ENCODE results near the gene NFATC1. TPM values are rescaled to one million over a fixed set of nuclear protein-coding genes. Genes with fewer than 3 reads are reported as not detected.

Gene NFATC1
- total RNA-seq, 1 donor from 2014 or later, result 21.9 TPM

DNA sequence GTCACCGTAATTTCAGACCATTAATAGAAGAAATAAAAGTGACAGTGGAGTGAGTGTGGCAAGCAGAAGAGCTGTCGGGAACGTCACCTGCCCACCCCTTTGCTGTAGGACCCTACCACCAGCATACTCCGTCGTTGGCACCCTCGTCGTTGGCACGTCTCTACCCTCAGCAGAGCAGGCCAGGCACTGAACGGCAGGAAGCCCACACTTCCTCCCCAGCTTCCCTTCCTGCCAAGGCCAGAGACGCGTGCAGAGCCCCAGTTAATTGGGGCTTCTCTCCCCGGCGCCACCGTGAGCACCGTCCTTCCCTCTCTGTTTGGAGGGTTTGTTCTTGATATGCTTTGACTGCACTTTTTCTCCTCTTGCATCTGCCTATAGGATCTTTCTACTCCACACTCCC lies 27.0 kb upstream of the NFATC1 start:
- intact Hi-C loops (cut with DNase I), result no loop called here
- H3K27me3 ChIP-seq, result no peaks in the 10 kb centered on the region
- no peaks in the 10 kb centered on the region for H3K9me3 ChIP-seq
- no peak overlapping the region for H3K4me3 ChIP-seq
- no peaks in the 10 kb centered on the region for H3K4me1 ChIP-seq
- TF ChIP-seq POLR2AphosphoS5 (IDR thresholded peaks at IDR 0.05; ENCODE audit: insufficient read depth in 1 of 2, low read depth in 1 of 2), result no peak
- TF ChIP-seq POLR2A (IDR thresholded peaks at IDR 0.05), result no peak
- TF ChIP-seq, protein P1, sequence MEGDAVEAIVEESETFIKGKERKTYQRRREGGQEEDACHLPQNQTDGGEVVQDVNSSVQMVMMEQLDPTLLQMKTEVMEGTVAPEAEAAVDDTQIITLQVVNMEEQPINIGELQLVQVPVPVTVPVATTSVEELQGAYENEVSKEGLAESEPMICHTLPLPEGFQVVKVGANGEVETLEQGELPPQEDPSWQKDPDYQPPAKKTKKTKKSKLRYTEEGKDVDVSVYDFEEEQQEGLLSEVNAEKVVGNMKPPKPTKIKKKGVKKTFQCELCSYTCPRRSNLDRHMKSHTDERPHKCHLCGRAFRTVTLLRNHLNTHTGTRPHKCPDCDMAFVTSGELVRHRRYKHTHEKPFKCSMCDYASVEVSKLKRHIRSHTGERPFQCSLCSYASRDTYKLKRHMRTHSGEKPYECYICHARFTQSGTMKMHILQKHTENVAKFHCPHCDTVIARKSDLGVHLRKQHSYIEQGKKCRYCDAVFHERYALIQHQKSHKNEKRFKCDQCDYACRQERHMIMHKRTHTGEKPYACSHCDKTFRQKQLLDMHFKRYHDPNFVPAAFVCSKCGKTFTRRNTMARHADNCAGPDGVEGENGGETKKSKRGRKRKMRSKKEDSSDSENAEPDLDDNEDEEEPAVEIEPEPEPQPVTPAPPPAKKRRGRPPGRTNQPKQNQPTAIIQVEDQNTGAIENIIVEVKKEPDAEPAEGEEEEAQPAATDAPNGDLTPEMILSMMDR (IDR thresholded peaks at IDR 0.05), result no peak
- no peak for DNase-seq (ENCODE audit: extremely low spot score in 2 of 2)
- H3K27ac ChIP-seq, result no peak overlapping the region
- H3K36me3 ChIP-seq, result no peaks in the 10 kb centered on the region

DNA sequence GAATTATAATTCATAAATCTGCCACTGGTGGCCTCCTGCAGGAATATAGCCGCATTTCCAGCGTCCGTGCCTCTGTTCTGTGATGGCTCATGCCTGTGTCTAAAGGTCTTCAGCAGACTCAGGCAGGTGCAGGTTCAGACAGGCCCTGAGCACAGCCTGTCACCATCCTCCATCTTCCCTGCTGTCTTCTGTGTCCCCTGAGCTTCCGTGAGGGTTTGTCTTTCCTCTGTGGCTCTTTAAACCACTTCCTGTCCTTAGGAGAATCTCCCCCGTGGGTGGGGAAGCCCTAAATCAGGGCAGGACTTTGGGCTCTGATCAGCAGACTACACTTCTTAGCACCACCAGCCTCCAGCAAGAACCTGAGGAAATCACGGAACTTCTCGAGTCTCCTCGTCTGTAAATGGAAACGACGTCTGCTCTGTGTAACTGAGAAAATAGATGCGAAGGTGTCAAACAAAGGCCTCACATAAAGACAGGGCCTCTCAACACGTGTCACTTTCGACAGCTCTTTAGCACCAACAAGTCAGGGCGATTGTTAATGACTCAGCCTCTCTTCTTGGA lies 24.1 kb upstream of the NFATC1 start:
- Histone ChIP-seq H3K27ac (no peak overlapping the region), H3K4me1 (no peaks in the 10 kb centered on the region), H3K36me3 (no peaks in the 10 kb centered on the region), H3K27me3 (no peaks in the 10 kb centered on the region), H3K4me3 (no peak overlapping the region), H3K9me3 (no peaks in the 10 kb centered on the region)
- TF ChIP-seq, protein P1 (IDR thresholded peaks at IDR 0.05), result no peak
- TF ChIP-seq POLR2A (IDR thresholded peaks at IDR 0.05) (no peak), POLR2AphosphoS5 (IDR thresholded peaks at IDR 0.05; ENCODE audit: insufficient read depth in 1 of 2, low read depth in 1 of 2) (no peak)
- no peak for DNase-seq (ENCODE audit: extremely low spot score in 2 of 2)
- intact Hi-C loops (cut with DNase I), result no loop called here

DNA sequence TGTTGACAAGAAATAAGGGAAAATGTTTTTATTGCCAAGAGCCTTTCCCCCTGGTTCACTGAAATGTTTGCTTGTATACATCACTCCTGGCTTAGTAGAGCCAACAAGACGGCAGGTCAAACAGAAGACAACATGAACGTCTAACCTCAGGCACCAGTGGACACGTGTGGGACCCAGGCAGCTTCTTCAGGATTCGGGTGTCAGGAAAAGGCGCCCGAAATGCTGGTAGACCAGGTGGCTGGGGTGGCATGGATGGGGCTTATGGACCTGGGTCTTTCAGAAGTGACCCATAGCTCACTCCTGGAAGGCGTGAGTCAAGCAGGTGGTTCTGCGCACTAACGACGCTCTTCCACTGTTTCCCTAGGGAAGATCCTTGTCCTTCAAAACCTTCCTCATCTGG lies 23.3 kb upstream of the NFATC1 start:
- Histone ChIP-seq H3K36me3 (peaks cover 0 to 4% of the 10 kb centered on the region in 2 donors), H3K4me1 (no peaks in the 10 kb centered on the region), H3K4me3 (no peak overlapping the region), H3K27me3 (no peaks in the 10 kb centered on the region), H3K27ac (no peak overlapping the region), H3K9me3 (no peaks in the 10 kb centered on the region)
- TF ChIP-seq POLR2A (IDR thresholded peaks at IDR 0.05) (no peak), POLR2AphosphoS5 (IDR thresholded peaks at IDR 0.05; ENCODE audit: insufficient read depth in 1 of 2, low read depth in 1 of 2) (no peak)
- TF ChIP-seq, protein P1 (IDR thresholded peaks at IDR 0.05), result no peak
- intact Hi-C loops (cut with DNase I), result no loop called here
- no peak for DNase-seq (ENCODE audit: extremely low spot score in 2 of 2)

DNA sequence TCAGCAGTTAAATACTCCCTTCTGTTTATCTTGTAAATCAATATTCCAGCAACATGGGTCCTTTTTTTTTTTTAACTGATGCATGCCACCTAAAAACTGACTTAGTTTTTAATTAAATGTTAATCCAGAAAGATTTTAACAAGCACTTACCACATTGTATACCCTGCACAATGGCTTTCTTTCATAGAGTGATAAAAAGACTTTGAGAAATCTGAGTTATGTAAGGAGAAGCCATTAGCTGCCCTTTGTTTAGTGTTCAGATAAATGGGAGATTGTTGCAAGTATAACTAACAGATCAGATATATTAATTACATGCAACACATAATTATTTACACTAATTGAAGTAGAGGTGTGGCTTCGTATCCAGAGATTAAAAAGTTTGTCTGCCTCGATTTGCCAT lies 22.7 kb upstream of the NFATC1 start:
- Histone ChIP-seq H3K27ac (no peak overlapping the region), H3K4me3 (no peak overlapping the region), H3K9me3 (no peaks in the 10 kb centered on the region), H3K4me1 (no peaks in the 10 kb centered on the region), H3K36me3 (peaks cover 0 to 9% of the 10 kb centered on the region in 2 donors), H3K27me3 (no peaks in the 10 kb centered on the region)
- DNase-seq (ENCODE audit: extremely low spot score in 2 of 2), result no peak
- TF ChIP-seq POLR2A (IDR thresholded peaks at IDR 0.05) (no peak), POLR2AphosphoS5 (IDR thresholded peaks at IDR 0.05; ENCODE audit: insufficient read depth in 1 of 2, low read depth in 1 of 2) (no peak)
- TF ChIP-seq, protein P1 (IDR thresholded peaks at IDR 0.05), result no peak
- intact Hi-C loops (cut with DNase I), result no loop called here

DNA sequence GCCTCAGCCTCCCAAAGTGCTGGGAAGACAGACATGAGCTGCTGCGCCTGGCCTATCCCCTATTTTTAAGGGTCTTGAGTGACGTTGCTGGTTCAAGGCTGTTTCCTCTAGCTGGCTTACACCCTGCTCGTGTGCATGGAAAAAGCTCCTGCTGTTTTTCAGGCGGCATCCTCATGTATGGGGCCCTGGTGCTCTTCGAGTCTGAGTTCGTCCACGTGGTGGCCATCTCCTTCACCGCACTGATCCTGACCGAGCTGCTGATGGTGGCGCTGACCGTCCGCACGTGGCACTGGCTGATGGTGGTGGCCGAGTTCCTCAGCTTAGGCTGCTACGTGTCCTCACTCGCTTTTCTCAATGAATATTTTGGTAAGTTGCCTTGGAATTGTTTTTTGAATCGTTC lies 22.0 kb upstream of the NFATC1 start:
- TF ChIP-seq, protein P1 (IDR thresholded peaks at IDR 0.05), result no peak
- TF ChIP-seq POLR2AphosphoS5 (IDR thresholded peaks at IDR 0.05; ENCODE audit: insufficient read depth in 1 of 2, low read depth in 1 of 2) (no peak), POLR2A (IDR thresholded peaks at IDR 0.05) (no peak)
- no peaks in the 10 kb centered on the region for H3K9me3 ChIP-seq
- H3K4me3 ChIP-seq, result no peak overlapping the region
- no peaks in the 10 kb centered on the region for H3K27me3 ChIP-seq
- no peak overlapping the region for H3K27ac ChIP-seq
- intact Hi-C loops (cut with DNase I), result no loop called here
- no peak for DNase-seq (ENCODE audit: extremely low spot score in 2 of 2)
- H3K4me1 ChIP-seq, result peaks cover under 1% of the 10 kb centered on the region
- peaks cover 0 to 14% of the 10 kb centered on the region in 2 donors for H3K36me3 ChIP-seq

All from vagina (tissue), 2 donors.